GM13976 (cell line): ENCODE measurements around the gene RBM34.

Experiments
- DNase-seq: peaks from one replicate; pipeline ENCODE4 v3.0.0; 2012; ENCODE audit warnings: low spot score
- CTCF ChIP-seq: IDR thresholded peaks from 2 replicates; pipeline ENCODE4 v1.5.1; 2012; ENCODE audit warnings: borderline replicate concordance, mild to moderate bottlenecking; ENCODE audit not compliant: insufficient read depth; ENCODE audit errors: extremely low read depth, missing control alignments, control extremely low read depth
- in situ Hi-C: fragments of 300-500 bp; cut with MboI; formaldehyde crosslinking; loops from one replicate; pipeline ENCODE4 v1.12.0; 2022; ENCODE audit warnings: low sequenced_read_pairs, mixed read lengths, inconsistent platforms; ENCODE audit not compliant: unreplicated experiment

The RBM34 gene

GRCh38 chr1:235107368-235108184 lies 53.5 kb downstream of the RBM34 start:
- no peak for TF ChIP-seq CTCF
- in situ Hi-C loops: loop anchor here (25.0 kb wide), 1 partner anchor 680 kb away; no protein-coding TSS in a partner anchor
- no peak for DNase-seq

GRCh38 chr1:235106457-235106856 lies 54.6 kb downstream of the RBM34 start:
- DNase-seq: no peak
- no peak for TF ChIP-seq CTCF
- in situ Hi-C loops: loop anchor here (25.0 kb wide), 1 partner anchor 681 kb away; no protein-coding TSS in a partner anchor

- DNase-seq: peak; percentile 75
- no peak for TF ChIP-seq CTCF
- in situ Hi-C loops: loop anchor here (25.0 kb wide), 1 partner anchor 682 kb away; no protein-coding TSS in a partner anchor
Observed at GRCh38 chr1:235105051-235106043, 55.7 kb downstream of the RBM34 start.

- no peak for DNase-seq
- no peak for TF ChIP-seq CTCF
- in situ Hi-C loops: loop anchor here (25.0 kb wide), 1 partner anchor 684 kb away; no protein-coding TSS in a partner anchor
Observed at GRCh38 chr1:235102993-235103411, 58.0 kb downstream of the RBM34 start.

GRCh38 chr1:235102259-235102582 lies 58.8 kb downstream of the RBM34 start:
- in situ Hi-C loops: loop anchor here (25.0 kb wide), 1 partner anchor 685 kb away; no protein-coding TSS in a partner anchor

More at GRCh38 chr1:235102259-235102582, 58.8 kb downstream of the RBM34 start:
- no peak for TF ChIP-seq CTCF
- DNase-seq: no peak
